Duodenal mucosa (tissue), 2 donors: Measurements from ENCODE around the gene ADPRH.
"Not testable (repeated sequence)": the region's sequence is repeated elsewhere in the genome, so short reads cannot be mapped to it uniquely, and the experiment has no call there.

Experiments
- H3K27ac ChIP-seq: one replicate; pipeline ENCODE4 v1.7.0; 2013; ENCODE audit warnings: low read depth, low read length
- H3K27me3 ChIP-seq, 2 donors: one replicate each; pipeline ENCODE4 v1.7.0; 2013; ENCODE audit warnings: low read length in 2 of 2, control low read depth in 1 of 2; ENCODE audit not compliant: insufficient read depth in 2 of 2, control insufficient read depth in 1 of 2
- H3K36me3 ChIP-seq, 2 donors: one replicate each; pipeline ENCODE4 v1.7.0; 2013; ENCODE audit warnings: low read length in 2 of 2, control low read depth in 1 of 2; ENCODE audit not compliant: insufficient read depth in 2 of 2, control insufficient read depth in 1 of 2
- H3K4me1 ChIP-seq, 2 donors: one replicate each; pipeline ENCODE4 v1.7.0; 2013; ENCODE audit warnings: low read length in 2 of 2, control low read depth in 1 of 2; ENCODE audit not compliant: insufficient read depth in 2 of 2, control insufficient read depth in 1 of 2
- H3K4me3 ChIP-seq, 2 donors: one replicate each; pipeline ENCODE4 v1.7.0; 2013; ENCODE audit warnings: low read length in 2 of 2, low read depth in 1 of 2
- H3K9ac ChIP-seq, 2 donors: one replicate each; pipeline ENCODE4 v1.7.0; 2013; ENCODE audit warnings: low read length in 2 of 2, low read depth in 1 of 2
- H3K9me3 ChIP-seq, 2 donors: one replicate each; pipeline ENCODE4 v1.7.0; 2013; ENCODE audit warnings: low read length in 2 of 2, control low read depth in 1 of 2; ENCODE audit not compliant: control insufficient read depth in 1 of 2

Gene ADPRH

DNA sequence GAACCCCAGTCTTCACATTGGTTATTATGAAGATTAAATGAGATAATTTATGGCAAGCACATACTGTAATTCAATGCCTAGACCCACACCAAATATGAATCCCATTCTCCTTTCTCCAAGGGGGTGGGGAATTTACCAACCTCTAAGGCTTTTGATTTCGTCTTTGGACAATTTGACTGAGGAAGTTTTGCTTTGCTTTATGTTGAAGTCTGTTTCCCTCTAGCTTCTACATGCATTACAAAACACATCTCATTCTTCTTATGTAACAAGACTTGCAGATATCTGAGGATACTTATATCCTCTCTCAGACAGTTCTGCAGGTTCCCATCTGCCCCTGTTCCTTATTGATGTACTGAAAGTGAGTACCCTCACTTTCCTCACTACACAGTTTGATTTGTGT, 32.1 kb upstream of the ADPRH start:
- no peaks in the 10 kb centered on the region for H3K4me1 ChIP-seq
- H3K27me3 ChIP-seq: no peaks in the 10 kb centered on the region
- H3K4me3 ChIP-seq: no peak overlapping the region
- H3K36me3 ChIP-seq: no peaks in the 10 kb centered on the region
- no peak overlapping the region for H3K27ac ChIP-seq
- H3K9me3 ChIP-seq: no peaks in the 10 kb centered on the region
- H3K9ac ChIP-seq: no peak overlapping the region

DNA sequence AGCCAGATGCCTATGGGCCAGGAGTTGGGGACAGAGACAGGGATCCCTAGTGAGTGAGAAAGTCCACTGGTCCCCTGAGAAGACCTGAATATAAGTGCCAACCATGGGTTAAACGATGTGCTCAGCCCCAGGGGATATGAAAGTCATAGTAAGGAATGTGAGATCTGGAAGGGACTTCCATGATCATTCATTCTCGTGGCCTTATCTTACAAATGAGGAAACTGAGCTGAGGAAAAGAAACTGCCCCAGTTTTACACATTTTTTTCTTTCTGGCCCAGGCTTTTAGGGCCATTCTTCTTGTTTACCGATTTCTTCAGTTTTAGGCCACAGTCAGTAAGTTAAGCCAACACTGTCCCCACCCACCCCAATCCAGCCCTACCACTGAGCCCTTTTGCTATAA, 31.0 kb upstream of the ADPRH start:
- Histone ChIP-seq H3K4me3 (no peak overlapping the region), H3K27me3 (no peaks in the 10 kb centered on the region), H3K27ac (no peak overlapping the region), H3K36me3 (no peaks in the 10 kb centered on the region), H3K9ac (no peak overlapping the region), H3K4me1 (no peaks in the 10 kb centered on the region), H3K9me3 (no peaks in the 10 kb centered on the region)

DNA sequence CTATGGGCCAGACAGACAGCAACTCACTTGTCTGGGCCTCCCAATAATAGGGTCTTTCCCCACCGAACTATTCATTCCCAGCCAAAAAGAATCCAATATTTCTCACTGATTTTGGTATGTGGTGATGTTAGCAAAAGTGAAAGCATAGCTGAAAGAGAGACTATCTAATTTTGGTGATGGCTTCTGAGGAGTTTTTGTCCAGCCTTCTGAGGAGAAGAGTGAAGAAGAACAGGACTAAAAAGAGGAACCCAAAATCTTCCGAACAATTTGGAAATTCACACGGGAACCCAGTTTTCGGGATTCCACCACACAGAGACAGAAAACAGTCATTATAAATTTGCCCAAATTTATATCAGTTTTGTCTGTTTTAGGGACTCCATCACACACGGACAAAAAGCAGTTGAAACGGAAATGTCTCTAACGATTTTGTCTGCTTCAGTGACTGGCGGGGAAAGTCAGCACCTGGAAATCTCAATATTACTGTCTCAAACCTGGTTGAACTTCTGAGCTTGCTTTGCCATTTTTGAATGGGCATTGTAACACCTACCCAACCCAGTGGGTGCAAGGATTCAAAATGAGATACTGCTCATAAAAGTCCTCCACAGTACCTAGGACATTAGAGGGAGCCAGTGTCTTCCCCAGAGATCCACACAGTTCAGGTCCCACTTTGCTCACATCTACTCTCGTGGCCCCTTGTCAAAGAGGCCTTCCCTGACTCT, 28.9 kb upstream of the ADPRH start:
- H3K36me3 ChIP-seq: no peaks in the 10 kb centered on the region
- H3K4me1 ChIP-seq: no peaks in the 10 kb centered on the region
- H3K9ac ChIP-seq: no peak overlapping the region
- no peak overlapping the region for H3K4me3 ChIP-seq
- no peaks in the 10 kb centered on the region for H3K9me3 ChIP-seq
- H3K27me3 ChIP-seq: no peaks in the 10 kb centered on the region
- H3K27ac ChIP-seq: no peak overlapping the region

DNA sequence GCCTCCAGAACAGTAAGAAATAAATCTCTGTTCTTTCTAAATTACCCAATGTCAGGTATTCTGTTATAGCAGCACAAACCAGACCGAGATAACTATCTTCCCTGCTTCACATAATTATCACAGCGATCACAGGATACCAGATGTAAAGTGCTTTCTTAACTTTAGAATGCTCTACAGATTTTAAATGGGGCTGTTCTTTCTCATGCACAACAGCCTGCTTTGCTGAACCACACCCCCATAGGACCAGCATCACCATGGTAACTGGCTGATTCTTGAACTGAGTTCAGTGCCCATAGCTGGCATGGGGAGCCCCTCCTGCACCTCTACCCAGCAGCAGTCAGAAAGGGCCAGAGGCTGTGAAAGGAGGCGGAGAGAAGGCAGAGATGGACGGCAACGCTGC, 27.7 kb upstream of the ADPRH start:
- Histone ChIP-seq H3K4me1 (no peaks in the 10 kb centered on the region), H3K9ac (no peak overlapping the region), H3K27ac (no peak overlapping the region), H3K4me3 (no peak overlapping the region), H3K36me3 (no peaks in the 10 kb centered on the region), H3K9me3 (no peaks in the 10 kb centered on the region), H3K27me3 (no peaks in the 10 kb centered on the region)

DNA sequence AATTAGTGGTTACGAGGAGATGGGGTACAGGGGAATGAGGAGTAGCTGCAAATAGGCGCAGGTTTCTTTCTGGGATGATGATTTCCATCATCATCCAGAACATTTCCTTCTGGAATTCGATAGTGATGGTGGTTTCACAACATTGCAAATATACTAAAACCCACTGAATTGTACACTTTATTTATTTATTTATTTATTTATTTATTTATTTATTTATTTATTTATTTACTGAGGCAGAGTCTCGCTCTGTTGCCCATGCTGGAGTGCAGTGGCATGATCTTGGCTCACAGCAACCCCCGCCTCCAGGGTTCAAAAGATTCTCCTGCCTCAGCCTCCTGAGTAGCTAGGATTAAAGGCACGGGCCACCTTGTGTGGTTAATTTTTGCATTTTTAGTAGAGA, 26.4 kb upstream of the ADPRH start:
- H3K27me3 ChIP-seq, H3K9me3 ChIP-seq, H3K36me3 ChIP-seq, H3K27ac ChIP-seq, H3K4me1 ChIP-seq, H3K4me3 ChIP-seq, H3K9ac ChIP-seq: not testable (repeated sequence)

DNA sequence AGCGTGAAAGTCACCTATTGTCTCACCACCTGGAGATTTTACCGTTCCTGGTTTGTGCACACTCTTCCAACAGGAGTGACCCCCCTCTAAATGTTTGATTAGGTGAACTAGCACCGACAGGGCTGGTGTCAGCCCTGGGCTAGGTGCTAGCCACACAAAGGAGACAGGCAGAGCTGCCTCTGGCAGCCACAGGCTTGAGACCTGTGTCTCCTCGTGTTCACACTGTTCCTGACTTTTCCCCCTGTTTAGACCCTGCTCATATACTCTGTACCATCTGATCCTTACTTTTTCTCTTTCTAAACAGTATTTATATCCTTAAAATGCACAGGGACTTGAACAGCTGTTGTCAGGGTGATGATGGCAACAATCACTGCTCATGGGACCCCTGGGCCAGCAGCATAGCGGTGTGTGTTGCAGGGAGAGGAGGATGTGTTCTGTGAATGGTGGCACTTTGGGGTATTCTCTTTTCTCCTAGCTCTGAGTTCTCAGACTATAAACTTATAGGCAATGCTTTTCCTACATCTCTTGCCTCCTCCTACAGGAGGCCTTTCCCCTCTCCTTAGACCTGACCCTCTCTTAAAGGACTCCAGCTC, 25.4 kb upstream of the ADPRH start:
- no peaks in the 10 kb centered on the region for H3K36me3 ChIP-seq
- no peak overlapping the region for H3K4me3 ChIP-seq
- no peak overlapping the region for H3K9ac ChIP-seq
- H3K4me1 ChIP-seq: no peaks in the 10 kb centered on the region
- H3K27me3 ChIP-seq: no peaks in the 10 kb centered on the region
- H3K9me3 ChIP-seq: no peaks in the 10 kb centered on the region
- H3K27ac ChIP-seq: no peak overlapping the region

DNA sequence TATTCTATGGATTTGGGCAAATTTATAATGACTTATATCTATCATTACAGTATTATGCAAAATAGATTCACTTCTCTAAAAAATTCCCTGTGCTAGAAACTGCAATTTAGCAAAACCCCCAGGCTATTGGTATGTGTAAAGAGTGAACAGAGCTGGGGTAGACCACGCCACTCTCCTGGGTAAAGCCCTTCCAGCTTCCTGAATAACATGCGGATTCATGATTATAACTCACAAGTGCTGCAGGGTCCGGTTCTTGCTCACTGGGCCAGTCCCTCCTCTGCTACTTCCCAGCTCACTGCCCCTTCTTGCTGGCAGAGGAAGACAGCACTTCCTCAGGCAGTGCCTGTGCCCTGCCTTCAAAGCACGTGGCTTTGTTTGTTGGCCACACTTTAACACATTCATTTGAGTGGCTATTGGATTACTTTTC, 24.0 kb upstream of the ADPRH start:
- Histone ChIP-seq H3K4me1 (no peaks in the 10 kb centered on the region), H3K4me3 (no peak overlapping the region), H3K9me3 (no peaks in the 10 kb centered on the region), H3K9ac (no peak overlapping the region), H3K36me3 (no peaks in the 10 kb centered on the region), H3K27ac (no peak overlapping the region), H3K27me3 (no peaks in the 10 kb centered on the region)

DNA sequence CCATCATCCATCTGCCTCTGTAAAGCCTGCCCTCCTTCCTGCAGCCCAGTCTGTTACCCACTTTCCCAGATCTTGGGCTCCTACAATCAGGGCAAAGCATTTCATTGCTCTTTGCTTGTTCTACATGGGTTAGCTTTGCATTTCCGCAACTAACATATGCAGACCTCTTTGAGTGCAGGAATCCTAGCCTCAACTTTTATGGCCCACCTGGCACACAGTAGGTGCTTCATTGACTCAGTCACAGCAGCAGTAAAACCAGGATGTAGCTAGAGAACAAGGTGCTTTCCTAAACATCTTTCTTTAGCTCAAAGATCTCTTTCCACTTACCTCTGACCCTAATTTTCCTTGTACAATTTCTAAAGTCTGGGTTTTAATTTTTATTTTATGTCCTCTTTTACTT, 23.4 kb upstream of the ADPRH start:
- Histone ChIP-seq H3K4me1 (no peaks in the 10 kb centered on the region), H3K27ac (no peak overlapping the region), H3K9ac (no peak overlapping the region), H3K4me3 (no peak overlapping the region), H3K27me3 (no peaks in the 10 kb centered on the region), H3K36me3 (no peaks in the 10 kb centered on the region), H3K9me3 (no peaks in the 10 kb centered on the region)

DNA sequence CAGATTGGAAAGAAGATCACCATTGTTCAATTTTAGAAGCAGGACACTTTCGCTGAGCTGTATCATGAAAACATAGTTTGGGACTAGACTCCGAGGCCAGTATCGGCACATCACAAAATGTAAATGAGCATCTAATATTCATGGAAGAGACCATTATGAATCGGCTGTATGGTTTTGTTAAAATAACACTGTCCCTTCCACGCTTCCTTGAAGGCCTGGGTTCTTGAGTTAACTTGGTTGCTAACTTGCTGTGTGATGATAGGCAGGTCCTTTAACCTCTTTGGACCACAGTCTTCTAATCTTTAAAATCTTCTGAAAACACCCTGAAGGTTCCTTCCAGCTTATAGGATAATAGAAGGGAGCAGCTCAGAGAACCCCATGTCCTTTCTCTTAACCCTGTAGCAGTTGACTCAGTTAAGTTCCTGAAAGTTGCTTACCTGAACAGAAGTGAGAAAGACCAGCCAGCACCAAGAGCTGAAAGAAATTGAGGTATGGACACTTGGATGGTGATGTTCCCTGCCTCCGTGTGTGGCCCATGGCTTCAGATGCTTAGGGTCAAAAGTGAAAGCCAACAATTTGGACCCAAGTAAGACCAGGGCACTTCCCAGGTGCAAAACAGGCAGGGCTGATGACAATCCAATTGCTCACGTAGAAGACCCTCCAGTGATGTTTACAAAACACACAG, 22.0 kb upstream of the ADPRH start:
- H3K4me3 ChIP-seq: no peak overlapping the region
- no peaks in the 10 kb centered on the region for H3K9me3 ChIP-seq
- H3K4me1 ChIP-seq: no peaks in the 10 kb centered on the region
- no peaks in the 10 kb centered on the region for H3K27me3 ChIP-seq
- H3K36me3 ChIP-seq: no peaks in the 10 kb centered on the region
- H3K9ac ChIP-seq: no peak overlapping the region
- no peak overlapping the region for H3K27ac ChIP-seq

DNA sequence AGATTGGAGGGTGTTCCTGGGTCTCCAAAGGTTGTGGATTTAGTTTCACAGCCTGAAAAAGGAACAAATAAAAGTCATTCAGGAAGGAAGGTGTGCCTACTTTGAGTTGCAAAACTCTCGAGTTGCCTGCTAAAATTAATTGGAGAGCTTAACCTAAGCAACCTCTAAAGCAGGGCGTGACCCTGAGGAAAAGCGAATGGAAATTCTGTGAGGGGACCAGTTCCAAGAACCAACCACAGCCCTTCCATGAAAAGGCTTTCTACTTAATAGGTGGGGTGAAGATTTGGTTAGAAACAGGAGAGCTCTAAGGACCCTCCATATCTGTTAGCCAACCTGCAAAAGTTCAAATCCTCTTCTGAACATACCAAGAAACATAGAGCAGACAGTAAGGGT, 21.4 kb upstream of the ADPRH start:
- H3K4me3 ChIP-seq: no peak overlapping the region
- no peak overlapping the region for H3K9ac ChIP-seq
- H3K27ac ChIP-seq: no peak overlapping the region
- no peaks in the 10 kb centered on the region for H3K9me3 ChIP-seq
- no peaks in the 10 kb centered on the region for H3K27me3 ChIP-seq
- H3K4me1 ChIP-seq: no peaks in the 10 kb centered on the region
- H3K36me3 ChIP-seq: no peaks in the 10 kb centered on the region
